ENCODE results near the gene KIF21B.
A peak's percentile ranks its signal among the peaks of the same experiment; 100 is the strongest.

The KIF21B gene

DNA sequence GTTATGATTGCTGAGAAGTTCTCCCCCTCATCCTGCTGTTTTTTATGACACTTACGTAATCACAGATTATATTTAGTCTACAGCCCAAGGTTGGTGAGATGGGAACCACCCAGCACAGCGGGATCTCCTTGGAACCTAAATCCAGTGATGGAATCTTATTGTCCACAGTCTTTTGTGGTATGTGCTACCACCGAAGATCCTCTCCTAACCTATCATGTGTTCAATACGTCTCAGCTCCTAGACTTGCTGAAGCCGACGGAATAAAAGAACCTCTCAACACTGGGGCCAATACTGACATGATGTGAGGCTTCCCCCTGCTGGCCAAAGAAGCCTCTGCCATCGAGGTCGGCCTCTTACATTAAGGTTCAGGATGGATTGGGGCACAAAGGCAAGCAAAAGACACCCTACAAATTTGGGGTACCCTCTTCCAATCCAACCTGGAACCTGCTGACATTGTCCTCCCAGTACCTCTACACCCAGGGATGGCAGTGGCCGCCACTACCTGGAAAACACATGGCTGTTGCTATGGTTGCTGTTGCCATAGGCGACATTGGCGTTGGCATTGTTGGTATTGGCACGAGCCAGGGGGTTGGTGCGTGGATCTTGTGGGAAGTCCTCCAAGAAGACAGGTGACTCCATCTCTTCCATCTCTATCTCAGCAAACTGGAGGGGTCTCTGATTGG, 19.4 kb upstream of the KIF21B start:
- peak; percentile 78 for DNase-seq

- no peak for DNase-seq
Measured at GRCh38 chr1:201041011-201041410, 17.5 kb upstream of the KIF21B start.

- DNase-seq, result no peak
Measured at GRCh38 chr1:201039876-201040275, 16.4 kb upstream of the KIF21B start.

DNA sequence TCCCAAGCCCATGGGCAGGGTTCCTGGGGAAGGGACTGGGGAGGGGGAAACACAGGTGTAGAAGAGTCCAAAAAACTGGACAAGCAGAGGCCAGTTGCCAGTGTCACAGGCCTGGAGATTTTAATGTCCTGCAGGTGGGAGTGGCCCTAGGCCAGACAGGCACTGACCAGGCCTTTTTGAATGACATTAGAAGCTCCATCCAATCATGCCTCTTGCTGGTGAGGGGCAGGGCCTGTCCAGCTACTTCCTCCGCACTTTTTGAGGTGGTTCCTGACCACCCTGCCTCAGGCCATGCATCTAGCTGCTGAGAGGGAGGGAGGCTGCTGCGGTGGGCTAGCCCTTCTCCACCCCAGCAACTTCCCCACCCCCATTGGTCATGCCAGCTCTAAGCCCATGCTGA, 15.9 kb upstream of the KIF21B start:
- no peak for DNase-seq

DNA sequence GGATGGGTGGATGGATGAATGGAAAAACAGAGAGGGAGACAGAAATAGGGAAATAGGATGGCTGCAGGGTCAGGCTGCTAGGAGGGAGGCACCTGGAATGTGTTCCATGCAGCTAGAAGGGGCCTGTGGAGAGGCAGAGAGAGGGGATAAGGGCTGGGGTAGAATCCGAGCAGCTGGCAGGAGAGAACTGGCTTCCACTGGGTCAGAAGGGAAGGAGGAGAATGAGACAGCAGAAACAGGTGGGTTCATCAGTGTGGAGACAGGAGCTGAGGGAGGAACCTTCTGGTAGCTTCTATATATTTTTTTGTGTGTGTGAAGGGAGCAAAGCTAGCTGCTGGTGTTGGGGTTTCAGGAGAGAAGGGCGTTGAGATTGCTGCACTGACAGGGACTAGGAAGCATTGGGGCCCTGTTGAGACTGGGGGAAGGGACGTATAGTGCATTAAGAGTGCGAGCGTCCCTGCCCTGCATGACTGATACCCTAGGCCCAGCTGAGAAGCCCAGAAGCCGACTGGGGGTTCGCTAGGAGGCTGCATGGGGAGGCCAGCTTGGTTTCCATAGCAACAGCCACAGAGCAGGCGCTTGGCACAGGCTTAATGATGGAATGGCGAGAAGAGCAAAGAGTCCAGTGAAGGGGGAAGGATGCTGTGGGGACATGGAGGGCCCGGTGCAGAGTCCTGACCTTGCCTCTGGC, 14.8 kb upstream of the KIF21B start:
- no peak for DNase-seq

- DNase-seq, result no peak
Measured at GRCh38 chr1:201036188-201036842, 12.8 kb upstream of the KIF21B start.

- no peak for DNase-seq
Measured at GRCh38 chr1:201034671-201035070, 11.2 kb upstream of the KIF21B start.

- DNase-seq, result no peak
Measured at GRCh38 chr1:201032408-201032807, 8.9 kb upstream of the KIF21B start.

DNA sequence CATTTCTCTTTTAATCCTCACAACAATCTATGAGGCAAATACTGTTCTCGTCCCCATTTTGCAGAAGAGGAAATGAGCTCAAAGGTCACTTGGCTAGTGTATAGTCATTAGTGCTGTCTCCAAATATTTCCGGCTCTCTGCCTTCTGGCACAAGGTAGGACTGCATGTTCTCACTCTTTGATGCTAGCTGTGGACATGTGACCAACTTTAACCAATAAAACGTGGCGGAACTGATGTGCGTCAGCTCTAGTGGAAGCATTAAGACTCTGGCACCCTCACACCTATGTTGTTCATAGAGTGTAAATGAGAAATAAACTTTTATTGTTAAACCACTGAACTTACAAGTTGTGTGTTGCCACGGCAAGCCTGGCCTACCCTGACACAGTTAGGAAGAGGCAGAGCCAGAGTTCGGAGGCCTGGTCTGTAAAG, 5.0 kb upstream of the KIF21B start:
- no peak for DNase-seq

GRCh38 chr1:201026836-201027235, 3.3 kb upstream of the KIF21B start:
- DNase-seq, result no peak

DNA sequence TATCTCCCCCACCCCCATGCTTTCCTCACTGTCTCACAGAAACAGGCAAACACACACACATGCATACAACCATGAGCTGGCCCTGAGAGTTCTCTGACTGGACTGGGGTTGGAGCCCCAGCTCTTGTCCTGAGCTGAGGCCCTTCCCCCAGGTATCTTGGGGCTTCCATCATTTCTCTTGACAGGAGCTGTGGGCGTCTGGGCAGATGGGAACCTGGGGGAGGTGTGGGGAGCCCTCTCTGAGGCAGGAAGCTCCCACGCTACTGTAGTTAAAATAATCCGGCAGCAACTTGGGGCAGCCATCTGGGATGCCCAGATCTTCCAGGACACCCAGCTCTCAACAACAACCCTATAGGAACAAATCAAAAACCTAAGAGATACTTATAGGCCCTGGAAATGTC, 2.7 kb upstream of the KIF21B start:
- no peak for DNase-seq

DNA sequence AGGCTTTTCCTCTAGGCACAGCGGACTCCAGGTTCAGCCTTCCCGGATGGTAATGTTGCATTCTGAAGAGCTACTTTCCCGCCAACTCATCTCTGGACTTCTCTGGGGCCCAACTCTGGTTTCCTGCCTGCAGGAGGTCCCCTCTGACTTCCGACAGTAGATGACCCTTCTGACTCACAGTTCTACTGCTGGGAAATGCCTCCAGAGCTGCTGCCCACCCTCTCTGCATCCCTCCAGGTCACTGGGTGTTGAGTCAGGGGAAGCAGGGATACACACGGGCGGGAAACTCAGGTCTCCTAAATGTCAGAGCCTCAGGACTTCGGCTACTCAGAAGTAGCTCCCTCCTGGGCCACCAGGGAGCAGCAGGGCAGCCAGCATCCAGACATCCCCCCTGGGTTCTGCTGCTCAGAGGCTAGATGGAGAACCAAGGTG, 2.1 kb upstream of the KIF21B start:
- no peak for DNase-seq

- DNase-seq, result no peak
Measured at GRCh38 chr1:201024625-201024998, 1.1 kb upstream of the KIF21B start.

- no peak for DNase-seq
Measured at GRCh38 chr1:201023920-201024624, 558 bp upstream of the KIF21B start.

- DNase-seq, result no peak
Measured at GRCh38 chr1:201022820-201023516, 546 bp downstream of the KIF21B start.

- DNase-seq, result no peak
Measured at GRCh38 chr1:201022493-201022819, 1.1 kb downstream of the KIF21B start.

GRCh38 chr1:201021630-201022492, 1.7 kb downstream of the KIF21B start:
- DNase-seq, result no peak

- no peak for DNase-seq
Measured at GRCh38 chr1:201020721-201021629, 2.5 kb downstream of the KIF21B start.

DNA sequence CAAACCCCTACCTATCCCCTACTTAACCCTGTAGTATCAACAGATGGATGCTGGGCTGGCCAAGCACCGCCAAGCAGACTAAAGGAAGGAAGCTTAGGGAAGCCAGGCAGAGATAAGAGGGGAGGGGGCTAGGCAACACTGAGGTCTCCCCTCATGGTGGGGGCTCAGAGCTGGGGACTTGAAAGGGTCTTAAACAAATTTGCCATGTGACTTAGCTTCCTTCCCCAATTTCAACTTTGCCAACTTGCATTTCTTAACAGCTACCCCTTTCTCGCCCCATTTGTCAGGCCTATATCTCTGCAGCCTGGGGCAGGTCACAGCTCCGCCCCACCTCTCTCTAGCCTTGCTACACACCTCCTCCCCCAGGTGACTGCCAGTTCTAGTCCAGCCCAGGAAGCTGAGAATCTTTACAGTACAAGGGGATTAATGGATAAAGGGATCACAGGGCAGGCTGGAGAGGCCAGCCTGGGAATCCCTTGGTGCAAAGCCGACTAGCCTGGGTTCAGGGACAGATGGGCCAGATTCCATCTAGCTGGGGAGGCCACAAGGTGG, 3.4 kb downstream of the KIF21B start:
- no peak for DNase-seq

DNA sequence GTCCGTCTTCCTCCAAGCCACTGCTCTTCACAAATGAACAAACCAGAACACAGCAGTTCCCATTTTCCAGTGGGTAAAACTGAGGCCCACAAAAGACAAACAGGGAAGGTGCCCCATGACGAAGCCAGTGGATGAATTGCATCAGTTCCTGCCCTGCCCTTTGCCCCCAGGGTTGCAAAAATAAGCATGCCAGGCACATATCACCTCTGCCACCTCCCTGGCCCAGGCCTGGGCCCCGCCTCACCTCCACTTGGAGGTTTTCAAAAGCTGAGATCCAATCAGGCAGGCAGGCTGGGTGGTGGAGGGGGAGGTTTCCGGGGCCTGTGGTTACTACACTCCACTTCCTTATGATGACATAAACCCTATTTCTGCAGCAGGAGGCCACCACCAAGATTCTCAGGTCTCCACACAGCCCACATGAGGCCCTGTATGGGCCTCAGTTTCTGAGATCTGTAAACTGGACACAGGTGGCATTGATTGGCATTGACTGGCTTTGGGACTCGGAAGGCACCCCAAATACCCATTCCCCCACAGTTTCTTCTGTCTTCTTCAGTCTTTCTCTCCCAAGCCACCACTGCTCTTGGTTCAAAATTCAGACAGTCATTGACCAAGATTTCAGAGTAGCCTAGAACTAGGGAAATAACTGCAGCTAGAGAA, 4.1 kb downstream of the KIF21B start:
- peak; percentile 73 for DNase-seq
